Gastroesophageal sphincter (tissue), 3 donors: ENCODE data around the gene PPP2R5C.

Source experiments
- POLR2A ChIP-seq, 2 donors: fragments of 450-650 bp; IDR thresholded peaks; one replicate each; pipeline ENCODE4 v1.6.1; 2017; ENCODE audit warnings: antibody characterized with exemption in 2 of 2, mild to moderate bottlenecking in 2 of 2, moderate library complexity in 1 of 2
- POLR2AphosphoS5 ChIP-seq: sonication (generic); formaldehyde crosslinking; IDR thresholded peaks from one replicate; pipeline ENCODE4 v1.6.1; 2017; ENCODE audit warnings: antibody characterized with exemption
- TF ChIP-seq, protein P1 (sequence below), 4 experiments: fragments of 200-600 bp in 2 of 4; fragments of 450-650 bp in 2 of 4; sonication (generic) in 1 of 4; IDR thresholded peaks; one replicate each; pipeline ENCODE4 v1.5.1; 2017 to 2019; ENCODE audit warnings: antibody characterized with exemption in 4 of 4, mild to moderate bottlenecking in 2 of 4, moderate library complexity in 2 of 4

DNA sequence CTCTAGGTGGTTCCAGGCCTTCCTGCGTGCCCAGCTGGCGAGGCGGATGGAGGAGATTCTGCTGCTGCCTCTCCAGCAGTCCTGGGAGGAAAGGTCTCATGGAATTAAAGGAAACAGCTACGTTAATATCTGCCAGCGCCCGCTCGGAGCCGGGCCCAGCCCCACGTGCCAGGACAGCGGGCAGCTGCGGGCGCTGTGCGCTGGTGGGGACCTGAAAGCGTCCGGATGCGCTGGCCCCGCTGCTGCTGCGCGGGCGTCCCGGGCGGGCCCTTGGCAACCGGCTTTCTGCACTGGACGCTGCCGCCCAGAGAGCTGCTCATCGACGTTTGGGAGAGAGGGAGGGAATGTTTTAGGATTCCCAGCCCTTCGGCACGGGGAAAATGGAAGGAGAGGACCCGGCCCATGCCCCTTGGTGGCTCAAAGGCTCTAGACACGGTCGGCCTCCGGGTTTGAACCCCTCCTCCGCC lies 194.2 kb downstream of the PPP2R5C start:
- TF ChIP-seq, protein P1, sequence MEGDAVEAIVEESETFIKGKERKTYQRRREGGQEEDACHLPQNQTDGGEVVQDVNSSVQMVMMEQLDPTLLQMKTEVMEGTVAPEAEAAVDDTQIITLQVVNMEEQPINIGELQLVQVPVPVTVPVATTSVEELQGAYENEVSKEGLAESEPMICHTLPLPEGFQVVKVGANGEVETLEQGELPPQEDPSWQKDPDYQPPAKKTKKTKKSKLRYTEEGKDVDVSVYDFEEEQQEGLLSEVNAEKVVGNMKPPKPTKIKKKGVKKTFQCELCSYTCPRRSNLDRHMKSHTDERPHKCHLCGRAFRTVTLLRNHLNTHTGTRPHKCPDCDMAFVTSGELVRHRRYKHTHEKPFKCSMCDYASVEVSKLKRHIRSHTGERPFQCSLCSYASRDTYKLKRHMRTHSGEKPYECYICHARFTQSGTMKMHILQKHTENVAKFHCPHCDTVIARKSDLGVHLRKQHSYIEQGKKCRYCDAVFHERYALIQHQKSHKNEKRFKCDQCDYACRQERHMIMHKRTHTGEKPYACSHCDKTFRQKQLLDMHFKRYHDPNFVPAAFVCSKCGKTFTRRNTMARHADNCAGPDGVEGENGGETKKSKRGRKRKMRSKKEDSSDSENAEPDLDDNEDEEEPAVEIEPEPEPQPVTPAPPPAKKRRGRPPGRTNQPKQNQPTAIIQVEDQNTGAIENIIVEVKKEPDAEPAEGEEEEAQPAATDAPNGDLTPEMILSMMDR (IDR thresholded peaks at IDR 0.05), result no peak
- TF ChIP-seq POLR2AphosphoS5 (no peak), POLR2A (IDR thresholded peaks at IDR 0.05) (no peak)
